ENCODE data around the gene STKLD1.
A peak's percentile ranks its signal among the peaks of the same experiment; 100 is the strongest.
"Not testable (repeated sequence)": the region's sequence is repeated elsewhere in the genome, so short reads cannot be mapped to it uniquely, and the experiment has no call there.

The STKLD1 gene

DNA sequence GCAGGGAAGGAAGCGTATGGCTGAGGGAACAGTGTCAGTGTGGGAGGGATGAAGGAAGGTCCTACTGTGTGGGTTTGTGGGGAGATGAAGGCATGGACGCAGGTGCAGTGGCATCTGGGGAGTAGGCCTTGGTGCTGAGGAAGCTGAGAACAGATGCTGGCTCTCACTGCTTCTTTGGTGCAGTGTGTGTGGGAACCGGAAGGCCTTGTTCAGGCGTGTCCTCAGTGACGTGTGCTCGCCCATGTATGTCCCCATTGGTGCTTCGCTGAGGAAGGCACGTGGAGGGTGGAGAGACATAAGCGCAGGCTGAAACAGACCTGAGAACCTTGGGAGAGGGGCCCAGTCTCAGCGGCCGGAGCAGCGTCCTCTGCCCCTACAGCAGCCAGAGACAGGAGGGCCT is 64.7 kb downstream of the STKLD1 start:
- peak; percentile 71 for DNase-seq (ENCODE audit: low read depth)
- TF ChIP-seq, protein P1, sequence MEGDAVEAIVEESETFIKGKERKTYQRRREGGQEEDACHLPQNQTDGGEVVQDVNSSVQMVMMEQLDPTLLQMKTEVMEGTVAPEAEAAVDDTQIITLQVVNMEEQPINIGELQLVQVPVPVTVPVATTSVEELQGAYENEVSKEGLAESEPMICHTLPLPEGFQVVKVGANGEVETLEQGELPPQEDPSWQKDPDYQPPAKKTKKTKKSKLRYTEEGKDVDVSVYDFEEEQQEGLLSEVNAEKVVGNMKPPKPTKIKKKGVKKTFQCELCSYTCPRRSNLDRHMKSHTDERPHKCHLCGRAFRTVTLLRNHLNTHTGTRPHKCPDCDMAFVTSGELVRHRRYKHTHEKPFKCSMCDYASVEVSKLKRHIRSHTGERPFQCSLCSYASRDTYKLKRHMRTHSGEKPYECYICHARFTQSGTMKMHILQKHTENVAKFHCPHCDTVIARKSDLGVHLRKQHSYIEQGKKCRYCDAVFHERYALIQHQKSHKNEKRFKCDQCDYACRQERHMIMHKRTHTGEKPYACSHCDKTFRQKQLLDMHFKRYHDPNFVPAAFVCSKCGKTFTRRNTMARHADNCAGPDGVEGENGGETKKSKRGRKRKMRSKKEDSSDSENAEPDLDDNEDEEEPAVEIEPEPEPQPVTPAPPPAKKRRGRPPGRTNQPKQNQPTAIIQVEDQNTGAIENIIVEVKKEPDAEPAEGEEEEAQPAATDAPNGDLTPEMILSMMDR (IDR thresholded peaks at IDR 0.05; ENCODE audit: insufficient read depth, low read depth, low read length, missing control alignments) = no peak
- H3K4me3 ChIP-seq (ENCODE audit: low read depth, low read length) = no peak overlapping the region

DNA sequence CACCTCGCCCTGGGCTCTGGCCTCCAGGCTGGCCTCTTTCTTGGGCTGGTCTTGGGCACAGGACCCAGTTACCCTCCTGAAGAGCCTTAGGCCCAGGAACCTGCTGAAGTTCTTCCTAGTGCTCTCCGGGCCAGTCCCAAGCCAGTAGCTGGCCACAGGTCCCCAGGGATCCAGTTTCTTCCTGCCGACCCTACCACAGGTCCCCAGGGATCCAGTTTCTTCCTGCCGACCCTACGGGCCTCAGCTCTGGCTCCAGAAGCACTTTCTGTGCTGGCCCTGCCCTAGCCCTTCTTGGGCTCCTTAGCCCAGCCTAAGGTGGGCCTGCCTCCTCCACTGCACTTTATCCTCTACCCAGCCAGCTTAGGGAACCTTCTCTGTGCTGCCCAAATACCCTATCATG is 65.4 kb downstream of the STKLD1 start:
- H3K4me3 ChIP-seq (ENCODE audit: low read depth, low read length) = no peak overlapping the region
- no peak for DNase-seq (ENCODE audit: low read depth)
- TF ChIP-seq, protein P1 (IDR thresholded peaks at IDR 0.05; ENCODE audit: insufficient read depth, low read depth, low read length, missing control alignments) = no peak

DNA sequence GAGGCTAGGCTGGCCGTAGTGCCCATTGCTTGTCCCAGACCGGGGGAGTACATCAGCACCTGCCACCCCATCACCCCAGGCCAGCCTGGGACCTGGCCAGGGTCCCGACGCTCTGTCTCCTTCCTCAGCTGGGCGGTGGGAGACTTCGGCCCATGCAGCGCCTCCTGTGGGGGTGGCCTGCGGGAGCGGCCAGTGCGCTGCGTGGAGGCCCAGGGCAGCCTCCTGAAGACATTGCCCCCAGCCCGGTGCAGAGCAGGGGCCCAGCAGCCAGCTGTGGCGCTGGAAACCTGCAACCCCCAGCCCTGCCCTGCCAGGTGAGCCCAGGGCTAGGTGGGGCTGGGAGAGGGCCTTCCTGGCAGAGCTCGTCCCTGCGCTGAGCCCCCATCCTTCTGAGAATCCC is 67.1 kb downstream of the STKLD1 start:
- no peak overlapping the region for H3K4me3 ChIP-seq (ENCODE audit: low read depth, low read length)
- no peak for DNase-seq (ENCODE audit: low read depth)
- TF ChIP-seq, protein P1 (IDR thresholded peaks at IDR 0.05; ENCODE audit: insufficient read depth, low read depth, low read length, missing control alignments) = no peak

DNA sequence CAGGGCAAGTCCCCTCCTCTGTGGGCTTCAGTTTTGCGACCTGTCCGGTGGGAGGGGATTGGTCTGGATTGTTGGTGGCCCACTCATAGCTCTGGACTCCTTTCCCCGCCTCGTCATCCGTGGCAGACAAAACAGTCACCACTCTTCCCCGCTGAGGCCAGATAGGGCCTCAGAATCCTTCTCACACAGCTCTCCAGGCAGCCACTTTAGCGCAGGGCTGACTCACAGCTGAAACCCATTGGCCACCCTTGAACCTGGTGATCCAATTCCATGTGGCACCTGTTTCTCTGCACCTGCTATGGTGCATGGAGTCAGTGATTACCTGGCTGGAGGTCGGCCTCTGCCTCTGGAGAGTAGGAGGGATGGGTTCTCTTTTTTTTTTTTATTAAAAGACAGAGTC is 67.8 kb downstream of the STKLD1 start:
- no peak for DNase-seq (ENCODE audit: low read depth)
- TF ChIP-seq, protein P1 (IDR thresholded peaks at IDR 0.05; ENCODE audit: insufficient read depth, low read depth, low read length, missing control alignments) = no peak
- H3K4me3 ChIP-seq (ENCODE audit: low read depth, low read length) = no peak overlapping the region

DNA sequence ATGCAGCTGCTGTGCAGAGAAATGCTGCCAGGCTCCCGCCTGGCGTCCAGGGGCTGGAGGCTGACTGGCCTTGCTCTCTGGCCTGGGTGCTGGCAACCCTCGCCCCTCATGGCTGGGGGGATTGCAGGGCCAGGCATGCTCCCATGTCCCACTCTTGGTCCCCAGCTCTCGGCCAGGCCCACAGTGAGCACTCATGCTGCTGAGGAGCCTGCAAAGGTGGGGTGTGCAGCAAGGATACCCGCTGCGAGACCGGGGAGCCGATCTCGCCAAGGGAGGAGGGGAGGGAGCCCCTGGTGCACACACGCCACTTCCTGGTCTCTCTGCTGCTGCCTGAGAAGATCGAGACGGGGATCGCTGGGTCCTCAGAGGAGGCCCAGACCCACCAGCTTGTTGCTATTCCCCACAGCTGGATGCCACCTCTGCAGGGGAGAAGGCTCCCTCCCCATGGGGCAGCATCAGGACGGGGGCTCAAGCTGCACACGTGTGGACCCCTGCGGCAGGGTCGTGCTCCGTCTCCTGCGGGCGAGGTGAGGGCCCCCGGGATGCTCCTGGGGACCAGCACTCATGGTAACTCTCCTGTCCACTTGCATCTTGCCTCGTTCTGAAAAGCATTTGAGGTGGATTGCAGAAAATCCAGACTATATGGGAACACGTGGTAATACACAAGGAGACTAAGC is 69.3 kb downstream of the STKLD1 start:
- no peak for DNase-seq (ENCODE audit: low read depth)
- TF ChIP-seq, protein P1 (IDR thresholded peaks at IDR 0.05; ENCODE audit: insufficient read depth, low read depth, low read length, missing control alignments) = no peak

DNA sequence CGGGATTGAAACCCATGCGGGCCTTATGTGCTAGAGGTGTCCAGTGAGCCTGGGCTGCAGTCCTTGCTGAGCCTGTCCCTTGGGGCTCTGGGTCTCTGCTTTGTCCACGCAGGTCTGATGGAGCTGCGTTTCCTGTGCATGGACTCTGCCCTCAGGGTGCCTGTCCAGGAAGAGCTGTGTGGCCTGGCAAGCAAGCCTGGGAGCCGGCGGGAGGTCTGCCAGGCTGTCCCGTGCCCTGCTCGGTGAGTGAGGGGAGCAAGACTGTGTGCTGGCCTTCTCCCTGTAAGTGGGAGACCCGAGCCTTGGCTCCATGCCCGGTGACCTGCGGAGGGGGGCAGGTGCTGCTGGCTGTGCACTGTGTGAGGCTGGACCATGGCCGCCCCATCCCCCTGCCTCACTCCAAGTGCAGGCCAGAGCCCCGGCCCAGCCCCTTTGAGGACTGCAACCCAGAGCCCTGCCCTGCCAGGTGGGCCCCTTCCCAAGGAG is 72.4 kb downstream of the STKLD1 start:
- H3K4me3 ChIP-seq (ENCODE audit: low read depth, low read length) = no peak overlapping the region
- TF ChIP-seq, protein P1 (IDR thresholded peaks at IDR 0.05; ENCODE audit: insufficient read depth, low read depth, low read length, missing control alignments) = no peak
- DNase-seq (ENCODE audit: low read depth) = no peak

More for the DNA sequence above, 69.3 kb downstream of the STKLD1 start:
- no peak overlapping the region for H3K4me3 ChIP-seq (ENCODE audit: low read depth, low read length)

DNA sequence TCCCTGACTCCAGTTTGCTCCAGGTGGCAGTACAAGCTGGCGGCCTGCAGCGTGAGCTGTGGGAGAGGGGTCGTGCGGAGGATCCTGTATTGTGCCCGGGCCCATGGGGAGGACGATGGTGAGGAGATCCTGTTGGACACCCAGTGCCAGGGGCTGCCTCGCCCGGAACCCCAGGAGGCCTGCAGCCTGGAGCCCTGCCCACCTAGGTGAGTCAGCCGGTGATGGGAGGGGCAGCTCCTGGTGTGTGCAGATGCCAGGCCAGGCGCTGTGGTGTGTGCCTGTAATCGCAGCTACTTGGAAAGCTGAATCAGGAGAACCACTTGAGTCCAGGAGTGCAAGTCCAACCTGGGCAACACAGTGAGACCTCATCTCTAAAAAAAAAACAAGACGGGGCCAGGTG is 73.6 kb downstream of the STKLD1 start:
- TF ChIP-seq, protein P1 (IDR thresholded peaks at IDR 0.05; ENCODE audit: insufficient read depth, low read depth, low read length, missing control alignments) = no peak
- DNase-seq (ENCODE audit: low read depth) = no peak
- no peak overlapping the region for H3K4me3 ChIP-seq (ENCODE audit: low read depth, low read length)

DNA sequence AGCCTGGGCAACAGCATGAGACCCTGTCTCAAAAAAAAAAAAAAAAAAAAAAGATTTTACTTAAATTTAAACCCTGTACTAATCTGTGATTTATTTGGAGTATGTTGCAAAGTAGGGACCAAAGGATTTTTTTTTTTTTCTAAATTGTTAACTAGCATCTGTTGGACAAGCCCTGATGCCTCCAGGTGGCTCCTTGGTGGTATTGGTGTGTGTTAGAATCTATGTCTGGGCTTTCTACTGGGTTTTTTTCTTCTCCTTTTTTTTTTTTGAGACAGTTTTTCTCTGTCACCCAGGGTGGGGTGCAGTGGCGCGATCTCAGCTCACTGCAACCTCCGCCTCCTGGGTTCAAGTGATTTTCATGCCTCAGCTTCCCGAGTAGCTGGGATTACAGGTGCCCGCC is 75.7 kb downstream of the STKLD1 start:
- not testable (repeated sequence) for DNase-seq (ENCODE audit: low read depth); H3K4me3 ChIP-seq (ENCODE audit: low read depth, low read length)
